HG03108 (cell line): ENCODE measurements around the gene HIGD1A.

Source experiments
- ATAC-seq: cut with Tn5 transposase; IDR thresholded peaks from one replicate; pipeline ENCODE4 v1.9.1; 2021; ENCODE audit warnings: moderate library complexity; ENCODE audit not compliant: unreplicated experiment

The HIGD1A gene

GRCh38 chr3:42804106-42804830 is at the start of gene HIGD1A:
HIGD1A (minus strand) TSS chr3:42804490; CDS start chr3:42794253, 10,237 bp downstream.
- peak; percentile 99 for ATAC-seq

GRCh38 chr3:42853739-42854302 is 49.5 kb upstream of the HIGD1A start:
- no peak for ATAC-seq

DNA sequence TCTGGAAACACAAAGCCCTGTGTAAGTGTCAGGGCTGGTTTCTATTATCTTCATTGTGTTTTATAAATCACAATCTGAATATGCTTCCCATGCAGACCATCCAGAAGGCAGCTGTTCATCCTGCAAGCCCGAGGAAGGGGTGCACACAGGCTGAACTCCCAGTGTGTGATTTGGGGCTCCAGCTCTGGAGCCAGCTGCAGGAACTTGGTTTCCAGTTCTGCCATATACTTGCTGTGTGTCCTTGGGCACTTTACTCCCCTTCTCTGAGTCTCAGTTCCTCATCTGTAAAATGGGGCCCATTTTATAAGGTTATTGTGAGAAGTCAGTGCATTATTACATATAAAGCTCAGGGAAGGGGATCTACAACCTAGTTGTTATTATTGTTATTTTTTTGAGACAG is 48.8 kb upstream of the HIGD1A start:
- ATAC-seq = no peak

DNA sequence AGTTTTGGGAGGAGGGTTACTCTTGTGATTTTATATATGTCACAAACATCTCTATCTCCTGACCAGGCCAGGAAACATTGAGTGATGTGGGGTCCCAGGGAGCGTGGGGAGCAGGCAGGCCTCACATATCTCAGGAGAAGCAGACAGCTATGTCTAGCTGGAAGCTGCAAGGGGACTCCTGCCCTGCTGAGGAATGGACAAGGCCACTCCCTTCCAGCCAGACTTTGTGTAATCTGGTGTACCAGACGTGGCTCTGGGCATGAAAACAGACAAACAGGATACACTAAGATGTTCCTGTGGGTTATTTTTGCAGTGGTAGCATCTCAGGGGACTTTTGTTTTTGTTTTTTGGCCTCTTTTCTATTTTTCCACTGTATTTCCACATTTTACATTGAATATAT is 48.2 kb upstream of the HIGD1A start:
- ATAC-seq = no peak

GRCh38 chr3:42851228-42851834 is 47.0 kb upstream of the HIGD1A start:
- ATAC-seq = no peak

GRCh38 chr3:42850263-42850662 is 46.0 kb upstream of the HIGD1A start:
- ATAC-seq = no peak

- no peak for ATAC-seq
These were observed 44.7 kb upstream of the HIGD1A start for GRCh38 chr3:42849017-42849416.

DNA sequence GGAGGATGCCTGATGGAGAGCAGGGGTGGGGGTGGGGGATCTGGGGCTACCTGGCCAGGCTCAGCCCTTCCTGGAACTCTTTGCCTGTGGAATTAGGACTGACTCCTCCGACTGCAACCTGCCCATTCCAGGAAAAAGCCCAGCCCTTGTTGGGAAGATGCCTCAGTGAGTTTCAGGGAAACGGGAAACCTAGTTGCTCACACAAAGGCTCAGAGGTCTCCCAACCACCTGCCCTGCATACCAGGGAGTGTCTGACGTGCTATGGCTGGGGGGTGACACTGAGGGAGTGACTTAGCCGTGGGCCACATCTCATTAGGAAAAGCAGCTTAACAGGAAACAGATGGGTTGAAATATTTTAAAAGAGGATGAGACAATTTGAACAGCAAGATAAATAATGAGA is 43.4 kb upstream of the HIGD1A start:
- ATAC-seq = no peak

DNA sequence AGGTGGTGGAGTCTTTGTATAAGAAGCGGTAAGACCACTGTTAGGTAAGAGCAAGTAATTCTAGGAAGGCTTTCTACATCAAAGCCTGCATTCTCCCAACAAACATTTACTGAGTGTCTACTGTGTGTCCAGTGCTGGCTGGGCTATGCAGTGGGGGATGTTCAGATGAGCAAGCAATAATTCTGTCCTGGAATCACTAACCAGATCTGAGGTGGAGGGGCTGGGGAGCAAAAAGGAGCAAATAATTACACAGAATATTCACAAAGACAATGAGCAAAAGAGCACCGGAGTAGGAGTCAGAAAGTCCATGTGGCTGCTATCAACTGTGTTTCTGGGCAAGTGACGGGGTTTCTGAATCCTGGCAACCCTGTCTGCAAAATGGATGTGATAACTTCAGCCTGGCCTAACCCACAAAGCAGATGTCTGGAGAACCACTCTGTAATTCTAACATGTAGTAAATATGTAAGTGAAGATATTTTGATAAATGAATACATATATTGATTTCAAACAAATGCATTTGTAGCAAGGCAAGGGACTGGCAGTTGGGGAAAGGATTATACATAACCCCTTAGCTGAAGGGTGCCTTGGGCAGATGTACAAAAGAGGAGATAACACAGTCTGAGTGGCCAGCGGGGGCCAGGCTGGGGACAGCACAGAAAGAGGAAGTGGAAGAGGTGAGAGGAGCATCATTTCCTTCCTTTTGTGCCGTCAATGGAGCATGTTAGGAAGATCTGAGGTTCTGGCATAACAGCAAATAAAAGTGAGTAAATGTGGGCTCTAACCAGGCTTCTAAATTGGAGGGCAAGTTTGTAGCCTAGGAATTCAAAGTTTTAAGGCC is 42.6 kb upstream of the HIGD1A start:
- no peak for ATAC-seq

GRCh38 chr3:42844815-42845214 is 40.5 kb upstream of the HIGD1A start:
- ATAC-seq = no peak

DNA sequence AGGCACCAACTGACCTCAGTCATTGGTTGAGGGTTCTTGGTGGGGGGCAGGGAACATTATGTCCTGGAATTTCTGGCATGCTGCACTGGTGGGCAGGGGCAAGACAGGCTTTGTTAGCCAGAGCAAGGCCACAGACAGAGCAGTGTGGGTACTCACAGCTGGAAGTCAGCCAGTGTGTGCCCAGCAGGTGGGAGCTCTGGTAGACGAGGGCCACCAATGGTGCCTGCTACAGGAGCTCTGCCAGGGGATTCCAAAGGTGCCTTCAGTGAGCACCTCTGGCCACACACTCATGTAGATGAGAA is 40.1 kb upstream of the HIGD1A start:
- no peak for ATAC-seq

GRCh38 chr3:42843713-42844411 is 39.6 kb upstream of the HIGD1A start:
- no peak for ATAC-seq

GRCh38 chr3:42841332-42841731 is 37.0 kb upstream of the HIGD1A start:
- ATAC-seq = no peak

DNA sequence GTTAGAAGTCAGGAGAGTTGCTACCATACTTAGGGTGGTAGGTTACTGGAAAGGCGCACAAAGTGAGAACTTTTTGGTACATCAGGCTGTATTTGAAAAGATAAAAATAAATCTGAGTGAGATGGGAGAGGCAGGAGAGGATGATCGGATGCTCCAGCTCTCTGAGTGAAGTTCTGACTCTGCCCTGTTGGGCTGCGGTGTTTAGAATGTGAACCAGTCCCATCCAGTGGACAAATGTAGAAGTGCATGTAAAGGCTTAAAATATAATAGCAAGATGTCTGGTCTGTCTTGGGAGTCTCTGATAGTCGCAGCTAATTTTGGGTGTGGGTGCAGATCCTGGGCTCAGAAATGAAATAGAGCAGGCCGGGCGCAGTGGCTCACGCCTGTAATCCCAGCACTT is 35.3 kb upstream of the HIGD1A start:
- peak; percentile 91 for ATAC-seq

DNA sequence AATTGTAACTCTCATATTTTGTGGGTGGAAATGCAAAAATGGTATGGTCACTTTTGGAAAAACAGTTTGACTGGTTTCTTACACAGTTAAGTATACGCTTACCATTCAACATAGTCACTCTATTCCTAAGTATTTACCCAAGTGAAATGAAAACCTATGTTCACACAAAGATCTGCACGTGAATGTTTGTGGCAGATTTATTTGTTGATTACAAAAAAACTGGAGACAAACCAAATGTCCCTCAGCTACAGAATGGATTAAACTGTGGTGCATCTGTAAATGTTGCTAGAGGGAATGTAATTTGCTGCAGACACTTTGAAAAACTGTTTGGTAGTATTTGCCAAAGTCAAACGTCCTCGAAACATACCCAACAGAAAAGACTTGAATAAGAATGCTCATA is 34.3 kb upstream of the HIGD1A start:
- no peak for ATAC-seq

DNA sequence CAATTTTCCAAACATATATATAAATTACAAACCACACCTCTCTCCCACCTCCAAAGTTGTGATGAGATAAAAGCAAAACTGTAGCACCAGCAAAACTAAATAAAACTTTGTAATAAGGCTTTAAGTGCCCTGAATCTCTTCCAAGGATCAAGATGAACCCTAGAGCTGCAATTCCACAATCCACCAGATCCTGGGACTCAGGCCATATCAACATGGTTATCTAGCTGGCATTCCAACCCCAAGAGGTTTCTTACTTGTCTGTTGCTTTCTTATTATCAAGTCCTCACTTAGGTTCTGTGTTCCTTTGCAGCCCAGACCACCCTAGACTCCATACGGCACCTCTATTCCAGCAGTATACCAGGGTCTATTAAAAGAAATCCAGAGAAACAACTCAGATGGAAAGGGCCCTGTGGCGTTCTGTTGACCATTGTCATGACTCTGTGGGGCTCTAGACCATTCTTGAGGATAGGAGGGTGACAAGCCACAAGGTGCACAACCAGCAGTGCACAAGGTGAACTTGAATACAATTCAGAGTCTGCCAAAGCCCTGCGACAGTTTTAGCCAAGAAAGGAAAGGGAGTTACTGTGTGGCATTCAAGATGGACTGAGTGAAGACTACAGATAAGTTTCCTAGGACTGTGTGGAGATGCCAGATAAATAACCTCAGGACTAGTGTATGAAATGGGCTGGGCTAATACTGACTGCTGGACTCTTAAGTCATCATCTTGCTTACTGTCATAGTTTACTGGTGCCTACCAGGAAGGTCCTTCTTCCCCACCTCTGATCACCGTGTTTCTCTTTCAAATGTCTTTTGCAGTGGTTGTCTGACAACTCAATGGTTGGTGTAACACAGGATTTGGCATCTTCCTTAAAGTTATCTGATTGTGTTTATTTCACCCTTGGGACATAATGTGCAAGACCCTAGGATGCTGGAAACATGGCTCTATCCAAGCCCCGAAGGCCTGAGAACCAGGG is 32.1 kb upstream of the HIGD1A start:
- ATAC-seq = no peak

DNA sequence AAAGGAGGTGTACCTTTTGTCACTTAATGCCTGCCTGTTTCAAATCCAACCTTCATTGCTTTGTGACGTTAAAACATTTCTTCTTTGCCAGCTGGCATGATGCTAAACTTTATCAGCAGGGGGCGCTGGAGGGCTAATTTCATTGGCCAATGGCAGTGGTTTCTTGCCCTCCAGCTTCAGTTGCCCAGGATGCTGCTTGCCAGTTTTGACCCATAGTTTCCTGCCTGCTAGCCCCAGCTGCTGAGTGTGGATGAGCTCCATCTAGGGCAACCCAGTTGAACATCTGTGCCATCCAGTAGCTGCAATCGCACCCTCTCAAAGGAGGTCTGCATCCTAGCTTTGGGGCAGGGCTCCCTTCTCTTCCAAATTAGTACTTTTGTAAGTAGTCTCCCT is 27.0 kb upstream of the HIGD1A start:
- ATAC-seq = peak; percentile 70

DNA sequence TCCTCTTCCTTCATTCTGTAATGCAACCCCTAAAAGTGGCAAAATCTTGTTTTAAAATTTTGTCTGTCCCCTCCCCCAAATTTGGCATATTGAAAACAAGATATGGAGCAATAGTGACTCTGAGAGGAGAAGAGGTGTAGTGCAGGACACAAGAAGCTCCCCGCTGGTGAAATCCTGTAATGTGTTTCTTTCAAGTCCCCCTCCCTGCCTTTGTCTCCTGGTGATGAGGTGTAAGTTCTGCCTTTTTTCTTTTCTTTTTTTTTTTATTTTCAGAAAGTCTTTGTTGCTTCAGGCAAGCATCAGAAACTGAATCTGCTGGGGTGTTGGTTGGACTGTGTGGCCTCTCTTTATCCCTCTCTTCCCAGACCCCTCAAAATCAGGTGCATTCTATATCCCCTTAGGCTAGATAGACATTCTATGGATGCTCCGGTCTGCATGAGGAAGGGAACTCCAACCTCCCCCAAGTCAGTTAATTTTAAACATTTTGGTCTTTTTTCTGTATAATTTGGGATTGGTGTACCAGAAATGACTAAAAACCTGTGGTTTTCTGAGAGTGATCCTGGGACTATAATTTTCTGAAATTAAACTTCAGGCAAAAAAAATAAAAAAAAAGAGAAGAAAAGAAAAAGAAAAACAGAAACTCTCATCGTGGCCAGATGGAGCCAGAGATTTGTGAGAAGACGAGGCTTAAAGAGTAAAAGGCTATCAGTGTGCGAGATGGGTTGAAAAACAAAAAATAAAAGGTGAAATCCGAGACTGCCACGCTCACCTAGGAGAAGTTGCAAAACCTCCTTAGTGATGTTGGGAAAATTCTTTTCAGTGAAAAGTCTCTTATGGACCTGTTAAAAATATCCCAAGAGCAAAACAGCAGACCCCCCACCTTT is 26.4 kb upstream of the HIGD1A start:
- no peak for ATAC-seq
